HG03342 (cell line): Measurements from ENCODE around the gene RPS28.

Experiments
- ATAC-seq: cut with Tn5 transposase; IDR thresholded peaks from one replicate; pipeline ENCODE4 v1.9.1; 2021; ENCODE audit warnings: mild to moderate bottlenecking, moderate library complexity; ENCODE audit not compliant: unreplicated experiment

RPS28 gene

GRCh38 chr19:8319807-8320520 lies 1.3 kb upstream of the RPS28 start:
- no peak for ATAC-seq

- peak; percentile 20 for ATAC-seq
Measured at GRCh38 chr19:8320564-8321066, 681 bp upstream of the RPS28 start.

DNA sequence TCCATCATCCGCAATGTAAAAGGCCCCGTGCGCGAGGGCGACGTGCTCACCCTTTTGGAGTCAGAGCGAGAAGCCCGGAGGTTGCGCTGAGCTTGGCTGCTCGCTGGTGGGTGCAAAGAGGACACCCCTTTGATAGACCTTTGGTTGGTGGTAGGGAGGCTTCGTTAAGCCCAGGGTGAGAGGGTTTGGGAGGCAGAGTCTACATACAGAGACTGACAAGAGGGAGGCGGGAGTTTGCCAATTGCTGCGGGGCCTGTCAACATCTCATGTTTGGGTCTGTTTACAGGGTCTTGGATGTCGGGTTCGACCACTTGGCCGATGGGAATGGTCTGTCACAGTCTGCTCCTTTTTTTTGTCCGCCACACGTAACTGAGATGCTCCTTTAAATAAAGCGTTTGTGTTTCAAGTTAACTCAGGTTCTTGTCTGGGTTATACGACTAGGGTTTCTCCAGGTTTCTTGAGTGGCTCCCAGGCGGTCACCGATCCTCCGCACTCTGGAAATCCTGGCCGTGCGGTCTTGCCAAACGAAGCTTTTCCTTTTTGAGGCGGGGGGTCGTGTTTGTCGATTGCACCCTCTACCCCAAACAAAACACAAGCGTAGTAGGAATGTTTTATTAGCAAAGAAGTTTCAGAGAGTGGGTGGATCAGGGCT lies 816 bp downstream of the RPS28 start:
- ATAC-seq = no peak

DNA sequence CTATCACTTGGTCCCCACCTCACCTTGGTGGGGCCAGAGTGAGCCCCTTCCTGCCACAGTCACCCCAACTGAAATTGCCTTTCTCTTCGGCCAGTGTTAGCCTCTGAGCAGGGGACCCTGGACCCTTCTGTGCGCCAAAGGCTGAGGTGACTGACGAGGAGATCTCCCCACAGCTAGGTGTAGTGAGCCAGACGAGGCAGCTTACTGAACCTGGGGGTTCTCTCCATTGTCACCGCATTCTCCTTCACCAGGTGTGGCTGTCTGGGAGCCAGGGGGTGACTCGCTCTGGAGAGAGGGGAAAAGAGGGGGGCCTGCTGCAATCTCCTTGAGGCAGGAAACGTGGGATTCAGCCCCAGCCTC lies 1.3 kb downstream of the RPS28 start:
- ATAC-seq = no peak

DNA sequence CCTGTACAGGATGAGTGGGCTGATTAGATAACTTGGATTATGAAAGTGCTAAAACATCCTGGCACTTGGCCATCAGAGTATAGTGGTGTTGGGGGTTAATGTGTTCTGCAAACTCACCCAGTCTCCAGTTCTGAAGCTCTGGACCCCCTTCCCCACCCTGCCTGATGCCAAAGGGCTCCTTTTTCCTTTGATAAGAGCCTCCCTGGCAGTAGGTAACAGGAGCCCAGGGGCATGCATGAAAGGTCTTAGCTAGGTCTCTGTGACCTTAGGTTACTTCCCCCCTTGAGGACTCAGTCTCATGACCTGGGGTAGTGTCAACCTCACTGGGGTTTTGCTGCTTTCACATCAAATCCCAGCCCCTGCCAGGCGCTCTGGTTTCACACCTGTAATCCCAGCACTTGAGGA lies 2.5 kb downstream of the RPS28 start:
- ATAC-seq = no peak

DNA sequence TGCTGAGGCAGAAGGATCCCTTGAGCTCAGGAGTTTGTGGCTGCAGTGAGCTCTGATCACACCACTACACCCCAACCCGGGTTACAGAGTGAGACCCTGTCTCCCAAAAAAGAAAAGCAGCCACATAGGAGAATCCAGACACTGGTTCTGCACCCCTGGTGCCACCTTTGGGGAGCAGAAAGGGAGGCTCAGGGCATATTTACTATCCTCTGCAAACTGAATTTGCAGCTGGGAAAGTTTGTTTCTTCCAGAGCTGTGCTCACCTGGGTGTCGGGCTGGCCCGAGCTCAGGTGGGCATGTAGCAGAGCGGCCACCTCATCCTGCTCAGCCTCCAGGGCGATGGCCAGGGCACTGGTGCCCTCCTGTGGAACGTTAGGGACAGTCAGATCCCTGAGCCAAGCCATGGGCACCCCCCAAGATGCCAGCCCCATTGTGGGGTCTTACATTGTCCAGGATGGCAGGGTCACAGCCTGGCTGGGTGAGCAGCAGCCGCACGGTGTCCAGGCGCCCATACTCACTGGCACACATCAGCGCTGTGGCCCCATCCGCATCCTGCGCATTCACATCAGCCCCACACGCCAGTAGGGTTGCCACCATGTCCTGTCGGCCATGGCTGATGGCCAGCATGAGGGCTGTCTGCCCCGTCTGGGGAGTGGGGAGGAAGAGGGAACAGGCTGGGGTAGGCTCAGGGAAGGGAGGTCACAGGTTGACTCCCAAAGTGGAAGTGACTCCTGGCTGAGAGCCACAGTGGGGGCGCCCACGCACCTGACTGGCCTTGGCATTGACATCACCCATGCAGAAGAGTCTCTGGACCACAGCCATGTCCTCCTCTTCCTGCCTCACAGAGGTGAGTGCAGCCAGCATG lies 3.1 kb downstream of the RPS28 start:
- no peak for ATAC-seq

GRCh38 chr19:8325454-8325853 lies 4.2 kb downstream of the RPS28 start:
- ATAC-seq = no peak

DNA sequence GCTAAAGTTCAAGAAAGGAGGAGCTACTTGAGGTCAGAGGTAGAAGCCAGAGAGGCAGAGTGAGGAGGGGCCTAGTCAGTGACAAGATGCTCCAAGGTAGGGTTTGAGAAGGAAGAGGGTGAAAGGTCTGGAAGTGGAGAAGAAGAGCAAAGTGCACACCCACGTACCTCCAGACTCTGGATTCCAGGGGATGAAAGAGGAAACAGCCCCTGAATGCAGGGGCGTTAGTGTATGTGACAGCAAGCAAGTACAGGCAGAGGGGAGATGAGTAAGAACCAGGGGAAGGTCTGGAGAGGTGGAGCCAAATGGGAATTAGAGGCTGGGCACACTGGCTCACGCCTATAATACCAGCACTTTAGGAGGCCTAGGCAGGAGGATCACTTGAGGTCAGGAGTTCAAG lies 8.7 kb downstream of the RPS28 start:
- ATAC-seq = no peak

- no peak for ATAC-seq
Measured at GRCh38 chr19:8331263-8331845, 10.1 kb downstream of the RPS28 start.

- no peak for ATAC-seq
Measured at GRCh38 chr19:8332976-8333766, 11.9 kb downstream of the RPS28 start.

DNA sequence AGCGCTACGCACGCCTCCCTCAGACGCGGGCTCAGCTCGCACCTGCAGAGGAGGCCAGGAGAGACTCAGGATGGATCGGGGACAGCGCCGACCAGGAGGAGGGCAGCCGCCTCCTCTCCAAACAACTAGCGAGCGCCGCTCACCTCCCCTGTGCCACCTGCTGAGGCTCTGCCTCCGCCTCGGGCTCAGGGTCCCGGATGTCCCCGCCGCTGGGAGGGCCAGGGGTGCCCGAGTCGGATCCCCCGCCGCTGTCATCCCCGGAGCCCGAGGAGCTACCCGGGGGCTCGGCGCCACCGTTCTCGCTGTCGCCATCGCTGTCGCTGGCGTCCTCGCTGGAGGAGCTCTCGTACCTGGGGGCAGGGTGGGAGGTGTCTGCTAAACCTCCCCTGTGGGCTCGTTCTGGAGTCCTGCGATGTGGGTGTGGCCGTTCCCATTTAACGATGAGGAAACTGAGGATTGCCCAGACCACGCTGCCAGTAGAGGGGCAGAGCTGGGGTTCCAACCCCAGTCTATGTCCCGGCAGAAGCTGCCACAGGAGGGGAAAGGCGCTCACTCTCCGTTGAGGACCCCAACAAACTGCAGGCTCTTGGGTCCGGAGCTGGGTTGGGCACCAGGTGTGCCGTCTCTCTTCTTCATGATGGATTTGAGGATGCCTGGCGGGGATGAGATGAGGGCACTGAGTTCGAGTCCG lies 12.6 kb downstream of the RPS28 start:
- no peak for ATAC-seq

DNA sequence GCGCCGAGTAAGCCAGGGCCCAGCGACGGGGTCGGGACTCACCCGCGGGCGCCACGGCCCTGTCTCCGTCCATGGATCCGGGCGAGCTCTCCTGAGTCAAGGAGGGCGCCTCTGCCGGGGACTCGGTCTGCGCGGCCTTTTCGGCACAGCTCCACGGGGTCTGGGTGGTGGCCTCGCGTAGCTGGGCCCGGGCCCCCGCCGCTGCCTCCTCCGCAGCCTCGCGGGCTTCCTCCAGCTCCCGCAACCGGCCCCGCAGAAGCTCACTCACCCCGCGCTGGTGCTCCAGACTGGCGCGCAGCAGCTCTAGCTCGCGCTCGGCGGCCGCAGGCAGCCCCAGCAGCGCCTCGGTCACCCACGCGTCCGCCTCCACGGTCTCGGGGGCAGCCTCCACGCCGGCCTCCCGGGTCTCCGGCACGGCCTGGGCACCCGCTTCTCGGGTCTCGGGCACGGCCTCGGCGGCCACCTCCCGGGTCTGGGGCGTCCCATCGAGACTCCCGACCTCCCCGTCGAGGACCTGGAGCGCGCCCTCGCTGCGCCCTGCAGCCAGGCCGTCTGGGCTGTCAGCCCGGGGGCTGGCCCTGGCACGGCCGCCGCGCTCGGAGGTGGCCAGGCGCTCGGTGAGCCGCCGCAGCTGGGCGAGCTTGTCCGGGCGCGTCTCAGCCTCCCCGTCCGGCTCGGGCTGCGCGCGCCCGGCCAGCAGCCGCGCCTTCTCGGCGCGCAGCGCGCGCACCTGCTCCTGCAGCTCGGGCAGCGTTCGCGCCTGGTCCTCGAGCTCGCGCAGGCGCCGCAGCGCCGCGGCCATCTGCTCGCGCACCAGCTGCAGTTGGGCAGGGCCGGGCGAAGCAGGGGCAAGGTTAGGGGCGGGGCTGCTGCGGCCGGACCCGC lies 13.4 kb downstream of the RPS28 start:
- no peak for ATAC-seq

DNA sequence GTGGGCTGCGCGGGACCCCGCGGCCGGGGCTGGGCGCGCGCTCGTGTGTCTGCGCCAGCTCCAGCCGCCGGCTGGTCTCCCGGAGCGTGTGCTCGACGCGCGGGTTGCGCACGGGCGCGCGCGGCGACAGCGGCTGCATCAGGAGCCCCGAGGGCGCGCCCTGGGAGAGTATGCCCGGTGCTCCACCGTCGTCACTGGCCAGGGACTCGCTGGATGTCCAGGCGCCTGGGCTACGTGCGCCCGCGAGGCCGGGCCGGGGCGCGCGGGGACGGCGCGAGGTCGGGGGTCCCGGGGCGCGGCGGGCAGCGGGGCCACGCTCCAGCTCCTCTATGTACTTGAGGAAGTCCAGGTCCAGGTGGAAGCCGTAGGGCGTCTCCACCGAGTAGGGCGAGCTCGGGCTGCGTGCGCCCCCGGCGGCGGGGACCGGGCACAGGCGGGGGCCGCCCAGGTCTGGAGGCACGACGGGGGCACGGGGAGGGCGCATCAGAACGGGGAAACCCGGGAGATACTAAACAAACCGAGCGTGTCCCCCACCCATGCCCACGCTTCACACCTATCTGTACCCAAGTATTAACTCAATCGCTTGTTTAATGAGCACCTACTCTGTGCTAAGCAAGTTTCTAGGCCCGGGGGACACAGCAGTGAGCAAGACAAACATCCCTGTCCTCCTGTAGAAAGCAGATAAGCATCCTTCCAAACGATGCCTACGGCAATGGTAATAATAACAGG lies 14.2 kb downstream of the RPS28 start:
- ATAC-seq = no peak

- ATAC-seq = no peak
Measured at GRCh38 chr19:8336072-8336569, 14.8 kb downstream of the RPS28 start.

DNA sequence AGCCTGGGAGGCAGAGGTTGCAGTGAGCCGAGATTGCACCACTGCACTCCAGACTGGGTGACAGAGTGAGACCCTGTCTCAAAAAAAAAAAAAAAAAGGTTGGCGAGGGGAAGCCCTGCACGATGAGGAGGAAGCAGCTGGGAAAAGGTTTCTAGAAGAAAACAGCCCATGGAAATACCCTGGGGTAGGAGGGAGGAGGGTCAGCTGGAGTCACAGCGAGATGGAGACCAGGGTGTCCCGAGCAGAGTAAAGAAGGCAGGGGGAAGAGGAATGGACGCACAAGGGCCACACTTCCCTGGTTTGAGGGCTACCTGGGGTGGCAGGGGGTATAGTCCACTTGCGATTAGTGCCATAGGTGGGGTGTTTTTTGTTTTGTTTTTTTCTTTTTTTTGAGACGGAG lies 15.4 kb downstream of the RPS28 start:
- ATAC-seq = no peak

GRCh38 chr19:8337728-8338127 lies 16.4 kb downstream of the RPS28 start:
- ATAC-seq = no peak

DNA sequence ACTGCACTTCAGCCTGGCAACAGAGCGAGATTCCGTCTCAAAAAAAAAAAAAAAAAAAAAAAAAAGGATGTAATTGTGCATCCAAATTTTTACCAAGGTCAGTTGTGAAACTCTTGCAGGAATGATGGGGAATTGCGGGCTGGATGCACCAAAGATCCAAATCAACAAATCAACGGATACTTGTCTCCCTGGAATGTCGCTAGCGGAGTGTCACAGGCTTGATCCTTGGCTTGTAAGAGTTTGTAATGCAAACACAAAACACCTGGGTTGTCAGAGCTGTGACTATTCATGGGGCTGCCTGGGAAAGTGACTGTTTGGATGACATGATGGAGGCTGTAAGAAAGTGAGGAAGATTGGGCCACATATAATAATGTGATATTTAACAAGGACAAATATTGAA lies 17.5 kb downstream of the RPS28 start:
- no peak for ATAC-seq
